EL (cell line): Measurements from ENCODE around the gene HDAC6.
"Not testable (repeated sequence)": the region's sequence is repeated elsewhere in the genome, so short reads cannot be mapped to it uniquely, and the experiment has no call there.

Experiments
- DNase-seq: peaks from one replicate; pipeline ENCODE4 v3.0.0-alpha.2; 2016

HDAC6 gene

GRCh38 chrX:48826876-48827653, 25.2 kb downstream of the HDAC6 start:
- no peak for DNase-seq

- no peak for DNase-seq
Observed at GRCh38 chrX:48827654-48827968, 25.7 kb downstream of the HDAC6 start.

GRCh38 chrX:48829016-48829735, 27.3 kb downstream of the HDAC6 start:
- no peak for DNase-seq

GRCh38 chrX:48831136-48831908, 29.5 kb downstream of the HDAC6 start:
- DNase-seq = no peak

- DNase-seq = peak; percentile 0
Observed at GRCh38 chrX:48831909-48832291, 30.0 kb downstream of the HDAC6 start.

- peak; percentile 1 for DNase-seq
Observed at GRCh38 chrX:48833542-48834138, 31.8 kb downstream of the HDAC6 start.

- DNase-seq = no peak
Observed at GRCh38 chrX:48834383-48834709, 32.5 kb downstream of the HDAC6 start.

- no peak for DNase-seq
Observed at GRCh38 chrX:48835524-48836329, 33.9 kb downstream of the HDAC6 start, which contains the start of gene PCSK1N. Gene PCSK1N, minus strand, starts transcription at chrX:48835610. Its CDS starts 78 bp downstream, at chrX:48835532.

- DNase-seq = no peak
Observed at GRCh38 chrX:48839686-48840085, 37.8 kb downstream of the HDAC6 start.

GRCh38 chrX:48848847-48849246, 47.0 kb downstream of the HDAC6 start:
- DNase-seq = no peak

GRCh38 chrX:48852857-48853256, 51.0 kb downstream of the HDAC6 start:
- no peak for DNase-seq

- DNase-seq = not testable (repeated sequence)
Observed at GRCh38 chrX:48853494-48853893, 51.6 kb downstream of the HDAC6 start.

GRCh38 chrX:48854121-48854804, 52.4 kb downstream of the HDAC6 start:
- DNase-seq = not testable (repeated sequence)

GRCh38 chrX:48854898-48855297, 53.0 kb downstream of the HDAC6 start:
- DNase-seq = no peak

- peak; percentile 48 for DNase-seq
Observed at GRCh38 chrX:48864210-48864609, 62.3 kb downstream of the HDAC6 start.

GRCh38 chrX:48872017-48872416, 70.2 kb downstream of the HDAC6 start:
- not testable (repeated sequence) for DNase-seq
